H1 (cell line): ENCODE data around the gene TTC28. TPM values are rescaled to one million over a fixed set of nuclear protein-coding genes. Genes with fewer than 3 reads are reported as not detected.

ENCODE experiments used
- CTCF ChIA-PET: fragments of 300-600 bp; sonication (Branson Sonifier 250); formaldehyde crosslinking; loops from one replicate; lab custom pipeline; 2021; ENCODE audit not compliant: partially characterized antibody; lab: Charles Lee
- POLR2A ChIA-PET: fragments of 300-600 bp; sonication (Branson Sonifier 250); formaldehyde crosslinking; loops from one replicate; lab custom pipeline; 2021; ENCODE audit warnings: inconsistent platforms; ENCODE audit not compliant: partially characterized antibody; lab: Charles Lee
- DNase-seq, 2 experiments: peaks; one replicate each; pipeline versions ENCODE4 v3.0.0 to v3.0.0-alpha.2; 2010 to 2022; ENCODE audit warnings: low spot score in 2 of 2, low read depth in 1 of 2, mixed read lengths in 1 of 2
- FAIRE-seq: peaks from 2 replicates; lab custom pipeline; 2011; peaks lifted over from hg19 to GRCh38; lab: Jason Lieb, UNC
- H2AFZ ChIP-seq: 2 replicates; pipeline ENCODE4 v1.8.1; 2012; ENCODE audit warnings: low read length, inconsistent platforms
- H2AK5ac ChIP-seq: 2 replicates; pipeline ENCODE4 v1.6.1; 2013; ENCODE audit warnings: low read depth, low read length
- H2BK120ac ChIP-seq: replicated peaks from 2 replicates; pipeline ENCODE3; 2013; ENCODE audit warnings: low read depth, low read length, inconsistent platforms
- H2BK12ac ChIP-seq: 2 replicates; pipeline ENCODE4 v1.6.1; 2013; ENCODE audit warnings: low read depth, low read length
- H2BK15ac ChIP-seq: 2 replicates; pipeline ENCODE4 v1.6.1; 2013; ENCODE audit warnings: low read length
- H2BK20ac ChIP-seq: 2 replicates; pipeline ENCODE4 v1.6.1; 2013; ENCODE audit warnings: low read length
- H2BK5ac ChIP-seq: 2 replicates; pipeline ENCODE4 v1.6.1; 2013; ENCODE audit warnings: low read depth, low read length
- H3K14ac ChIP-seq: 2 replicates; pipeline ENCODE4 v1.6.1; 2013; ENCODE audit warnings: inconsistent platforms; ENCODE audit not compliant: insufficient read length
- H3K18ac ChIP-seq: 2 replicates; pipeline ENCODE4 v1.6.1; 2013; ENCODE audit warnings: low read length; ENCODE audit errors: extremely low read depth
- H3K23ac ChIP-seq: 2 replicates; pipeline ENCODE4 v1.6.1; 2013; ENCODE audit warnings: inconsistent platforms; ENCODE audit not compliant: insufficient read length
- H3K23me2 ChIP-seq: 2 replicates; pipeline ENCODE4 v1.6.1; 2013; ENCODE audit warnings: low read depth, low read length
- H3K27ac ChIP-seq: 2 replicates; pipeline ENCODE4 v1.6.1; 2011; ENCODE audit warnings: low read depth, low read length, inconsistent platforms
- H3K27me3 ChIP-seq, 4 experiments: replicated peaks in 1 of 4; 1 replicate in 1 of 4; 2 replicates in 3 of 4; pipeline versions ENCODE4 v1.6.1 to v1.8.1; 2011 to 2013; ENCODE audit warnings: low read length in 3 of 4, mild to moderate bottlenecking in 3 of 4, inconsistent platforms in 2 of 4, mixed read lengths in 2 of 4, moderate library complexity in 1 of 4; ENCODE audit not compliant: control insufficient read depth in 3 of 4, insufficient read depth in 3 of 4; ENCODE audit errors: extremely low read depth in 1 of 4
- H3K36me3 ChIP-seq, 4 experiments: 2 replicates each; pipeline versions ENCODE4 v1.6.1 to v1.8.1; 2011 to 2013; ENCODE audit warnings: mild to moderate bottlenecking in 4 of 4, low read length in 3 of 4, moderate library complexity in 2 of 4, control low read depth in 1 of 4, inconsistent platforms in 1 of 4; ENCODE audit not compliant: insufficient read depth in 4 of 4, control insufficient read depth in 2 of 4
- H3K4ac ChIP-seq: replicated peaks from 2 replicates; pipeline ENCODE3; 2013; ENCODE audit warnings: low read length, low read depth, mixed read lengths, inconsistent platforms; ENCODE audit not compliant: insufficient read length
- H3K4me1 ChIP-seq, 4 experiments: replicated peaks in 1 of 4; 1 replicate in 1 of 4; 2 replicates in 3 of 4; pipeline versions ENCODE4 v1.6.1 to v1.8.1; 2011 to 2013; ENCODE audit warnings: low read length in 3 of 4, inconsistent platforms in 2 of 4, mixed read lengths in 1 of 4; ENCODE audit not compliant: insufficient read depth in 4 of 4, control insufficient read depth in 3 of 4
- H3K4me2 ChIP-seq, 2 experiments: 2 replicates each; pipeline versions ENCODE4 v1.6.1 to v1.8.1; 2011 to 2013; ENCODE audit warnings: low read depth in 2 of 2, low read length in 2 of 2, control low read depth in 1 of 2, inconsistent platforms in 1 of 2, mild to moderate bottlenecking in 1 of 2; ENCODE audit not compliant: insufficient read depth in 1 of 2
- H3K4me3 ChIP-seq, 4 experiments: fragments of 200-600, 300-600 bp in 1 of 4; sonication (generic), shearing (Covaris generic), sonication (Bioruptor Twin) in 1 of 4; 2 replicates each; pipeline versions ENCODE4 v1.5.1 to v1.8.1; 2011 to 2016; ENCODE audit warnings: low read length in 4 of 4, low read depth in 3 of 4, control low read depth in 2 of 4, inconsistent platforms in 2 of 4, mild to moderate bottlenecking in 2 of 4, mixed read lengths in 1 of 4, moderate library complexity in 1 of 4; ENCODE audit not compliant: insufficient read depth in 2 of 4; ENCODE audit errors: extremely low read depth in 1 of 4
- H3K56ac ChIP-seq: replicated peaks from 2 replicates; pipeline ENCODE3; 2013; ENCODE audit warnings: low read depth, mild to moderate bottlenecking, mixed read lengths, low read length, inconsistent platforms; ENCODE audit not compliant: insufficient read length
- H3K79me1 ChIP-seq: 2 replicates; pipeline ENCODE4 v1.6.1; 2013; ENCODE audit warnings: low read depth, low read length, control low read depth
- H3K79me2 ChIP-seq, 2 experiments: 2 replicates each; pipeline versions ENCODE4 v1.6.1 to v1.8.1; 2012 to 2013; ENCODE audit warnings: low read length in 2 of 2, mild to moderate bottlenecking in 2 of 2, inconsistent platforms in 1 of 2; ENCODE audit not compliant: insufficient read depth in 2 of 2, control insufficient read depth in 1 of 2
- H3K9ac ChIP-seq, 4 experiments: replicated peaks in 1 of 4; 1 replicate in 1 of 4; 2 replicates in 3 of 4; pipeline versions ENCODE4 v1.6.1 to v1.8.1; 2011 to 2013; ENCODE audit warnings: low read depth in 3 of 4, low read length in 3 of 4, control low read depth in 2 of 4, mild to moderate bottlenecking in 2 of 4, moderate library complexity in 2 of 4, inconsistent platforms in 1 of 4; ENCODE audit errors: extremely low read depth in 1 of 4
- H3K9me3 ChIP-seq, 2 experiments: 2 replicates each; pipeline versions ENCODE4 v1.6.1 to v1.8.1; 2012 to 2013; ENCODE audit warnings: mild to moderate bottlenecking in 2 of 2, moderate library complexity in 2 of 2, control low read depth in 1 of 2, inconsistent platforms in 1 of 2, low read depth in 1 of 2, low read length in 1 of 2, mixed read lengths in 1 of 2; ENCODE audit not compliant: insufficient read depth in 2 of 2
- H4K20me1 ChIP-seq, 2 experiments: replicated peaks in 1 of 2; 2 replicates each; pipeline versions ENCODE3 to v1.8.1; 2011 to 2013; ENCODE audit warnings: inconsistent platforms in 2 of 2, low read length in 2 of 2, mild to moderate bottlenecking in 1 of 2; ENCODE audit not compliant: insufficient read depth in 2 of 2, control insufficient read depth in 1 of 2
- H4K5ac ChIP-seq: 2 replicates; pipeline ENCODE4 v1.6.1; 2013; ENCODE audit warnings: low read length, low read depth, mixed read lengths, inconsistent platforms; ENCODE audit not compliant: insufficient read length
- H4K8ac ChIP-seq: 2 replicates; pipeline ENCODE4 v1.8.0; 2013; ENCODE audit warnings: mild to moderate bottlenecking, moderate library complexity, low read length, inconsistent platforms; ENCODE audit not compliant: insufficient read depth; ENCODE audit errors: extremely low read depth
- H4K91ac ChIP-seq: replicated peaks from 2 replicates; pipeline ENCODE3; 2013; ENCODE audit warnings: low read length, mixed read lengths, inconsistent platforms; ENCODE audit not compliant: insufficient read length
- GTF2F1 ChIP-seq: IDR thresholded peaks from 2 replicates; pipeline ENCODE4 v1.6.1; 2012; ENCODE audit warnings: low read depth, low read length, improper control_type of control experiment, borderline replicate concordance
- KDM5A ChIP-seq: fragments of 200-600 bp; IDR thresholded peaks from 2 replicates; pipeline ENCODE4 v1.7.1; 2012; ENCODE audit warnings: mild to moderate bottlenecking, low read length, inconsistent platforms, mixed read lengths
- PHF8 ChIP-seq: fragments of 200-600 bp; sonication (generic); conservative IDR thresholded peaks from 2 replicates; pipeline ENCODE4 v1.7.1; 2012; ENCODE audit warnings: low read depth, mild to moderate bottlenecking, inconsistent platforms, low read length, moderate library complexity
- TCF12 ChIP-seq: IDR thresholded peaks from 2 replicates; pipeline ENCODE4 v1.6.1; 2011; ENCODE audit warnings: low read depth, mild to moderate bottlenecking, low read length
- WGBS, 2 experiments: shearing (Covaris generic) in 1 of 2; methylation state at CpG; one replicate each; pipeline versions ENCODE4 v1.1.6 to v1.1.7; 2013 to 2015; ENCODE audit warnings: low lambda C conversion rate in 2 of 2, mixed read lengths in 2 of 2, inconsistent platforms in 1 of 2, low coverage in 1 of 2, missing lambda C conversion rate in 1 of 2; ENCODE audit not compliant: insufficient replicate concordance in 2 of 2, insufficient coverage in 1 of 2, insufficient read length in 1 of 2; ENCODE audit errors: extremely low coverage in 1 of 2, missing lambda C conversion rate in 1 of 2; 5-methylcytosine and 5-hydroxymethylcytosine counted together
- polyA plus RNA-seq, 7 experiments: library from polyadenylated mRNA; depleted of rRNA in 3 of 7; stranded (reverse) in 5 of 7; unstranded in 2 of 7; fragments of >200 nt in 5 of 7; fragments of 200-250 nt in 2 of 7; gene quantifications; 1 replicate in 5 of 7; 2 replicates in 1 of 7; 4 replicates in 1 of 7; pipeline versions ENCODE4 v1.2.1 to v1.2.3, GENCODE V29; 2011 to 2013; ENCODE audit warnings: missing spikeins in 2 of 7, mixed read lengths in 2 of 7
- total RNA-seq: library from RNA; stranded (reverse); fragmentation: NEBNext Ultra II Directional; extraction: Animal tissue kit (Norgen Biotek cat#: 25700); gene quantifications from 2 replicates; pipeline ENCODE4 v1.2.1, GENCODE V29; 2021

Gene TTC28
- total and polyA plus RNA-seq, 2 of the 8 experiments (the other 6 are each of a cell fraction or from before 2014, with no cell fraction given): 2.6 to 12.6 TPM

DNA sequence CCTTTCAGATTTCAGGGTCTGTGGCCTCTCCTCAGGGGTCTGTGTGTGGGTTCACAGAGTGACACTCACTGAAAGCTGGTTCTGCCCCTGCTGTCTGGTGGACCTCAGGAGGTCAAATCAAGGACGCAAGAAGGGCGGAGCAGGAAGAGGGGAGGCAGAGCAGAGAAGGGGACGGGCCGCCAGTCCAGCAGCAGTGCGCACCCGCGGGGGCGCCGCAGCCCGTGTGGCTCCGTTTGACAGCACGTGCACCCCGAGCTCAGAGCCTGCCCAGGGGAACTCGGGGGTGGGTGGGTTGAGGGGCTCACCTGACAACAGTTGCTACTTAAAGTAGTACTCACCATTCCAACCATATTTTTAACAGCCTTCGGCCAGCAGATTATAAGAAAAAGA, 689.2 kb downstream of the TTC28 start:
- FAIRE-seq (no peak), DNase-seq (no peak)
- H3K23ac ChIP-seq: no peak overlapping the region
- H3K14ac ChIP-seq: no peak overlapping the region
- no peak overlapping the region for H4K91ac ChIP-seq
- WGBS, 2 experiments: 90% methylated on average over 14 of the region's 15 CpGs; no CpG with 5 or more reads in 1 of the 2 experiments
- H4K8ac ChIP-seq: no peak overlapping the region
- H3K18ac ChIP-seq: no peak overlapping the region; the same call in 1 of the 2 replicates
- H3K4ac ChIP-seq: no peak overlapping the region
- no peak overlapping the region for H3K4me3 ChIP-seq
- no peaks in the 10 kb centered on the region for H3K79me1 ChIP-seq
- no peak overlapping the region for H3K9ac ChIP-seq
- no peaks in the 10 kb centered on the region; a peak in 1 of 7 replicates for H3K27me3 ChIP-seq
- no peaks in the 10 kb centered on the region for H3K9me3 ChIP-seq
- H3K23me2 ChIP-seq: no peaks in the 10 kb centered on the region; the same call in 1 of the 2 replicates
- H3K36me3 ChIP-seq: peaks cover 0 to 3% (median 0%) of the 10 kb centered on the region in 4 experiments; a peak in 1 of 8 replicates
- H2BK20ac ChIP-seq: no peak overlapping the region
- no peak overlapping the region for H3K27ac ChIP-seq
- H2AFZ ChIP-seq: no peak overlapping the region
- no peak overlapping the region for H4K5ac ChIP-seq
- H3K4me2 ChIP-seq: no peak overlapping the region
- no peak overlapping the region for H2BK15ac ChIP-seq
- ChIA-PET POLR2A (interaction anchor here (1.5 kb wide), 1 partner anchor 10 kb away, joined by 4 read pairs; no protein-coding TSS in a partner anchor), CTCF (interaction anchor here (0.5 to 4.2 kb wide), 28 partner anchors 7 to 818 kb away, joined by 3 to 38 read pairs (median 5); partner anchors contain the start of gene PITPNB)
- peaks cover 2 to 4% of the 10 kb centered on the region in 2 experiments for H4K20me1 ChIP-seq
- no peak overlapping the region for H2BK12ac ChIP-seq
- H3K4me1 ChIP-seq: peaks cover 0 to 22% (median 18%) of the 10 kb centered on the region in 4 experiments; a peak in 6 of 7 replicates
- no peaks in the 10 kb centered on the region for H3K79me2 ChIP-seq
- H3K56ac ChIP-seq: no peak overlapping the region
- no peak for TF ChIP-seq TCF12
- TF ChIP-seq KDM5A: no peak
- no peak for TF ChIP-seq GTF2F1
- no peak for TF ChIP-seq PHF8
- TF ChIP-seq, all 59 proteins: peak for 0
- Histone ChIP-seq H2BK120ac (no peak overlapping the region), H2AK5ac (no peak overlapping the region), H2BK5ac (no peak overlapping the region)
